GM12878 (cell line): ENCODE measurements around the gene WDR48. TPM values are rescaled to one million over a fixed set of nuclear protein-coding genes. Genes with fewer than 3 reads are reported as not detected.
A peak's percentile ranks its signal among the peaks of the same experiment; 100 is the strongest.

Experiments used
- ATAC-seq: fragments of 200-7000 bp; cut with Tn5 transposase; 3 replicates; pipeline ENCODE4 v1.9.1; 2020; ENCODE audit warnings: mild to moderate bottlenecking, moderate library complexity
- BruUV-seq: library from RNA; stranded (reverse); fragments of 400-500 nt; replicated peaks from 2 replicates; lab custom pipeline; 2021; lab: Mats Ljungman, UMichigan
- CTCF ChIA-PET: fragments of 300-600 bp; sonication (Branson Sonifier 250); formaldehyde crosslinking; extraction: SDS; loops from one replicate; lab custom pipeline; 2021; ENCODE audit warnings: inconsistent platforms; lab: Yijun Ruan, JAX
- POLR2A ChIA-PET: fragments of 350-600 bp; formaldehyde crosslinking; extraction: SDS; loops from one replicate; lab custom pipeline; 2021; ENCODE audit warnings: inconsistent platforms; lab: Charles Lee
- RAD21 ChIA-PET: fragments of 300-600 bp; sonication (Branson Sonifier 250); formaldehyde crosslinking; loops from one replicate; lab custom pipeline; 2023; ENCODE audit warnings: antibody characterized with exemption; ENCODE audit not compliant: unreplicated experiment; lab: Charles Lee
- SMC1A ChIA-PET: fragments of 300-600 bp; sonication (Branson Sonifier 250); formaldehyde crosslinking; loops from one replicate; lab custom pipeline; 2023; ENCODE audit not compliant: unreplicated experiment, uncharacterized antibody; lab: Charles Lee
- DNase-seq: peaks from one replicate; pipeline ENCODE4 v3.0.0-alpha.2; 2011; ENCODE audit warnings: low read depth, low spot score
- FAIRE-seq: peaks from 3 replicates; lab custom pipeline; 2011; peaks lifted over from hg19 to GRCh38; lab: Jason Lieb, UNC
- H2AFZ ChIP-seq: 2 replicates; pipeline ENCODE4 v1.6.0; 2011; ENCODE audit warnings: low read depth, low read length, control low read depth; ENCODE audit not compliant: control insufficient read depth
- H3K27ac ChIP-seq: 2 replicates; pipeline ENCODE4 v1.5.1; 2011; ENCODE audit warnings: control low read depth; ENCODE audit not compliant: control insufficient read depth, insufficient read depth
- H3K27me3 ChIP-seq, 2 experiments: replicated peaks in 1 of 2; 2 replicates each; pipeline versions ENCODE4 v1.6.0 to v1.6.1; 2011; ENCODE audit warnings: low read length in 1 of 2; ENCODE audit not compliant: control insufficient read depth in 2 of 2, insufficient read depth in 2 of 2
- H3K36me3 ChIP-seq, 2 experiments: 2 replicates each; pipeline ENCODE4 v1.5.1; 2011; ENCODE audit warnings: low read length in 1 of 2; ENCODE audit not compliant: control insufficient read depth in 2 of 2, insufficient read depth in 2 of 2
- H3K4me1 ChIP-seq: 2 replicates; pipeline ENCODE4 v1.6.1; 2011; ENCODE audit warnings: mild to moderate bottlenecking, low read length, moderate library complexity, mixed read lengths; ENCODE audit not compliant: control insufficient read depth, insufficient read depth
- H3K4me2 ChIP-seq: 2 replicates; pipeline ENCODE4 v1.6.0; 2011; ENCODE audit warnings: control low read depth; ENCODE audit not compliant: control insufficient read depth, insufficient read depth
- H3K4me3 ChIP-seq: fragments of 200-600 bp; sonication (generic); 2 replicates; pipeline ENCODE4 v1.5.1; 2016
- H3K79me2 ChIP-seq: 2 replicates; pipeline ENCODE4 v1.6.0; 2011; ENCODE audit warnings: low read length; ENCODE audit not compliant: control insufficient read depth, insufficient read depth
- H3K9ac ChIP-seq: 2 replicates; pipeline ENCODE4 v1.8.0; 2011; ENCODE audit warnings: low read length, control low read depth, mixed read lengths; ENCODE audit not compliant: control insufficient read depth, insufficient read depth
- H3K9me3 ChIP-seq: replicated peaks from 3 replicates; pipeline ENCODE4 v1.5.1; 2011; ENCODE audit warnings: mild to moderate bottlenecking, low read length; ENCODE audit not compliant: control insufficient read depth, insufficient read depth
- H4K20me1 ChIP-seq: 2 replicates; pipeline ENCODE4 v1.6.0; 2011; ENCODE audit not compliant: control insufficient read depth, insufficient read depth
- JUNB ChIP-seq: IDR thresholded peaks from 2 replicates; pipeline ENCODE4 v1.6.1; 2016; ENCODE audit warnings: antibody characterized with exemption, mild to moderate bottlenecking
- POU2F2 ChIP-seq: IDR thresholded peaks from 3 replicates; pipeline ENCODE4 v1.6.1; 2011; ENCODE audit warnings: low read depth, mild to moderate bottlenecking, low read length, borderline replicate concordance
- RB1 ChIP-seq: fragments of 450-650 bp; formaldehyde crosslinking; IDR thresholded peaks from 2 replicates; pipeline ENCODE4 v1.6.1; 2017; ENCODE audit warnings: mild to moderate bottlenecking, borderline replicate concordance
- RELB ChIP-seq: fragments of 450-650 bp; IDR thresholded peaks from 2 replicates; pipeline ENCODE4 v1.6.1; 2017; ENCODE audit warnings: low read depth, mild to moderate bottlenecking, moderate library complexity
- SPI1 ChIP-seq: IDR thresholded peaks from 2 replicates; pipeline ENCODE4 v1.6.1; 2011; ENCODE audit warnings: low read depth, mild to moderate bottlenecking, low read length, moderate library complexity, borderline replicate concordance; ENCODE audit not compliant: insufficient read depth
- TCF3 ChIP-seq: IDR thresholded peaks from 2 replicates; pipeline ENCODE4 v1.6.1; 2012; ENCODE audit warnings: low read depth, mild to moderate bottlenecking, low read length, borderline replicate concordance; ENCODE audit not compliant: insufficient read depth
- YBX1 ChIP-seq: fragments of 450-650 bp; IDR thresholded peaks from 2 replicates; pipeline ENCODE4 v1.6.1; 2016; ENCODE audit warnings: antibody characterized with exemption
- ZBTB40 ChIP-seq: fragments of 450-650 bp; IDR thresholded peaks from 2 replicates; pipeline ENCODE4 v1.6.1; 2016; ENCODE audit warnings: mild to moderate bottlenecking, moderate library complexity, borderline replicate concordance
- WGBS: methylation state at CpG from one replicate; pipeline ENCODE4 v1.1.6; 2016; ENCODE audit warnings: low lambda C conversion rate; ENCODE audit not compliant: insufficient replicate concordance, insufficient coverage; ENCODE audit errors: missing lambda C conversion rate; 5-methylcytosine and 5-hydroxymethylcytosine counted together
- in situ Hi-C: fragments of 300-500 bp; cut with MboI; formaldehyde crosslinking; loops from 9 replicates; pipeline ENCODE4 v1.14.3; 2018; ENCODE audit warnings: mixed read lengths
- intact Hi-C: fragments of 100-400 bp; cut with micrococcal nuclease; formaldehyde crosslinking; loops from one replicate; pipeline ENCODE4 v1.14.2; 2022; ENCODE audit not compliant: unreplicated experiment
- polyA plus RNA-seq, 11 experiments: library from polyadenylated mRNA; depleted of rRNA in 4 of 11; unstranded in 6 of 11; stranded (reverse) in 5 of 11; fragments of >200 nt; fragmentation: Nextera tagmentation in 4 of 11; fragmentation: Illumina TruSeq in 1 of 11; extraction: Ambion mirVana in 4 of 11; extraction: Trizol in 1 of 11; gene quantifications; 1 replicate in 1 of 11; 2 replicates in 10 of 11; pipeline versions ENCODE4 v1.2.1 to v1.2.3, GENCODE V29; 2011 to 2016; ENCODE audit warnings: inconsistent platforms in 2 of 11, missing spikeins in 2 of 11, low read depth in 1 of 11
- total RNA-seq, 4 experiments: library from RNA; depleted of rRNA in 3 of 4; stranded (reverse); fragments of >200 nt in 3 of 4; fragmentation: Illumina TruSeq in 1 of 4; extraction: Trizol in 1 of 4; gene quantifications; 2 replicates each; pipeline versions ENCODE4 v1.2.1 to v1.2.3, GENCODE V29; 2013 to 2021
- TF ChIP-seq, protein P1 (sequence below): fragments of 450-650 bp; IDR thresholded peaks from 2 replicates; pipeline ENCODE4 v1.6.1; 2017; ENCODE audit warnings: mild to moderate bottlenecking, low read depth, inconsistent platforms; ENCODE audit not compliant: poor library complexity, severe bottlenecking
- TF ChIP-seq, protein P2 (sequence below): fragments of 450-650 bp; formaldehyde crosslinking; IDR thresholded peaks from 2 replicates; pipeline ENCODE4 v1.4.0; 2020; ENCODE audit warnings: mild to moderate bottlenecking, moderate library complexity

The WDR48 gene
- total and polyA plus RNA-seq, 10 of the 15 experiments (the other 5 are each of a cell fraction or from before 2014, with no cell fraction given): 16.8 to 43.8 (median 29.0) TPM

GRCh38 chr3:39108200-39108710, 56.4 kb downstream of the WDR48 start:
- peak; percentile 85 for ATAC-seq
- POLR2A ChIA-PET: interaction anchor here (0.9 to 2.1 kb wide), 8 partner anchors 23 to 118 kb away, joined by 3 to 11 read pairs (median 4); no protein-coding TSS in a partner anchor
- Histone ChIP-seq H3K4me3 (peak overlapping the region; percentile 91), H3K9me3 (no peaks in the 10 kb centered on the region), H3K9ac (peak overlapping the region; percentile 81; the same call in 1 of the 2 replicates), H3K4me1 (peaks cover 27% of the 10 kb centered on the region), H2AFZ (peak overlapping the region; percentile 88; the same call in 1 of the 2 replicates), H3K79me2 (peaks cover 14% of the 10 kb centered on the region), H3K27me3 (no peaks in the 10 kb centered on the region), H4K20me1 (no peaks in the 10 kb centered on the region; the same call in 1 of the 2 replicates), H3K4me2 (peak overlapping the region; percentile 100), H3K27ac (peak overlapping the region; percentile 59), H3K36me3 (no peaks in the 10 kb centered on the region; a peak in 2 of 4 replicates)
- in situ Hi-C loops (no loop called here), intact Hi-C loops (loop anchor here (1.0 kb wide), 1 partner anchor 43 kb away; no protein-coding TSS in a partner anchor)
- DNase-seq: peak; percentile 91
- no TSS peak for BruUV-seq
- FAIRE-seq: peak; percentile 88
- SMC1A ChIA-PET: interaction anchor here (0.7 to 3.0 kb wide), 10 partner anchors 11 to 184 kb away, joined by 3 to 12 read pairs (median 6); no protein-coding TSS in a partner anchor
- 0% methylated on average over 2 of the region's 2 CpGs for WGBS
- RAD21 ChIA-PET: interaction anchor here (0.8 to 2.6 kb wide), 9 partner anchors 20 to 180 kb away, joined by 3 to 14 read pairs (median 4); partner anchors contain the start of gene XIRP1
- CTCF ChIA-PET: interaction anchor here (0.8 to 5.6 kb wide), 6 partner anchors 18 to 183 kb away, joined by 3 to 39 read pairs (median 3); no protein-coding TSS in a partner anchor
- peak; percentile 75 for TF ChIP-seq RELB
- TF ChIP-seq, protein P1, sequence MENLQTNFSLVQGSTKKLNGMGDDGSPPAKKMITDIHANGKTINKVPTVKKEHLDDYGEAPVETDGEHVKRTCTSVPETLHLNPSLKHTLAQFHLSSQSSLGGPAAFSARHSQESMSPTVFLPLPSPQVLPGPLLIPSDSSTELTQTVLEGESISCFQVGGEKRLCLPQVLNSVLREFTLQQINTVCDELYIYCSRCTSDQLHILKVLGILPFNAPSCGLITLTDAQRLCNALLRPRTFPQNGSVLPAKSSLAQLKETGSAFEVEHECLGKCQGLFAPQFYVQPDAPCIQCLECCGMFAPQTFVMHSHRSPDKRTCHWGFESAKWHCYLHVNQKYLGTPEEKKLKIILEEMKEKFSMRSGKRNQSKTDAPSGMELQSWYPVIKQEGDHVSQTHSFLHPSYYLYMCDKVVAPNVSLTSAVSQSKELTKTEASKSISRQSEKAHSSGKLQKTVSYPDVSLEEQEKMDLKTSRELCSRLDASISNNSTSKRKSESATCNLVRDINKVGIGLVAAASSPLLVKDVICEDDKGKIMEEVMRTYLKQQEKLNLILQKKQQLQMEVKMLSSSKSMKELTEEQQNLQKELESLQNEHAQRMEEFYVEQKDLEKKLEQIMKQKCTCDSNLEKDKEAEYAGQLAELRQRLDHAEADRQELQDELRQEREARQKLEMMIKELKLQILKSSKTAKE: peak; percentile 77
- TF ChIP-seq JUNB: no peak
- no peak for TF ChIP-seq ZBTB40
- TF ChIP-seq TCF3: no peak
- no peak for TF ChIP-seq RB1
- peak; percentile 98 for TF ChIP-seq SPI1
- TF ChIP-seq, protein P2, sequence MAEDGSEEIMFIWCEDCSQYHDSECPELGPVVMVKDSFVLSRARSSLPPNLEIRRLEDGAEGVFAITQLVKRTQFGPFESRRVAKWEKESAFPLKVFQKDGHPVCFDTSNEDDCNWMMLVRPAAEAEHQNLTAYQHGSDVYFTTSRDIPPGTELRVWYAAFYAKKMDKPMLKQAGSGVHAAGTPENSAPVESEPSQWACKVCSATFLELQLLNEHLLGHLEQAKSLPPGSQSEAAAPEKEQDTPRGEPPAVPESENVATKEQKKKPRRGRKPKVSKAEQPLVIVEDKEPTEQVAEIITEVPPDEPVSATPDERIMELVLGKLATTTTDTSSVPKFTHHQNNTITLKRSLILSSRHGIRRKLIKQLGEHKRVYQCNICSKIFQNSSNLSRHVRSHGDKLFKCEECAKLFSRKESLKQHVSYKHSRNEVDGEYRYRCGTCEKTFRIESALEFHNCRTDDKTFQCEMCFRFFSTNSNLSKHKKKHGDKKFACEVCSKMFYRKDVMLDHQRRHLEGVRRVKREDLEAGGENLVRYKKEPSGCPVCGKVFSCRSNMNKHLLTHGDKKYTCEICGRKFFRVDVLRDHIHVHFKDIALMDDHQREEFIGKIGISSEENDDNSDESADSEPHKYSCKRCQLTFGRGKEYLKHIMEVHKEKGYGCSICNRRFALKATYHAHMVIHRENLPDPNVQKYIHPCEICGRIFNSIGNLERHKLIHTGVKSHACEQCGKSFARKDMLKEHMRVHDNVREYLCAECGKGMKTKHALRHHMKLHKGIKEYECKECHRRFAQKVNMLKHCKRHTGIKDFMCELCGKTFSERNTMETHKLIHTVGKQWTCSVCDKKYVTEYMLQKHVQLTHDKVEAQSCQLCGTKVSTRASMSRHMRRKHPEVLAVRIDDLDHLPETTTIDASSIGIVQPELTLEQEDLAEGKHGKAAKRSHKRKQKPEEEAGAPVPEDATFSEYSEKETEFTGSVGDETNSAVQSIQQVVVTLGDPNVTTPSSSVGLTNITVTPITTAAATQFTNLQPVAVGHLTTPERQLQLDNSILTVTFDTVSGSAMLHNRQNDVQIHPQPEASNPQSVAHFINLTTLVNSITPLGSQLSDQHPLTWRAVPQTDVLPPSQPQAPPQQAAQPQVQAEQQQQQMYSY: no peak
- no peak for TF ChIP-seq YBX1
- TF ChIP-seq POU2F2: peak; percentile 65; the same call in 1 of the 3 replicates
